K562 (cell line): ENCODE data around the gene KIF24.

Experiments
- ADNP ChIP-seq: fragments of 200-800 bp; sonication (Bioruptor generic); IDR thresholded peaks from 2 replicates; pipeline ENCODE4 v1.6.1; 2016; ENCODE audit warnings: missing genetic modification characterization, missing compliant biosample characterization
- DMBX1 ChIP-seq: fragments of 250-450 bp; sonication (Bioruptor Pico); IDR thresholded peaks from 2 replicates; pipeline ENCODE4 v1.8.0; 2022; ENCODE audit warnings: inconsistent platforms, mild to moderate bottlenecking, moderate library complexity, borderline replicate concordance
- EP300 ChIP-seq: IDR thresholded peaks from 2 replicates; pipeline ENCODE4 v1.6.1; 2012; ENCODE audit warnings: low read length, improper control_type of control experiment
- MEF2D ChIP-seq: conservative IDR thresholded peaks from 2 replicates; pipeline ENCODE4 v1.6.1; 2016; ENCODE audit warnings: low read depth, missing genetic modification characterization, missing compliant biosample characterization
- NCOR1 ChIP-seq: fragments of 450-650 bp; IDR thresholded peaks from 2 replicates; pipeline ENCODE4 v1.6.1; 2016; ENCODE audit warnings: mild to moderate bottlenecking, moderate library complexity
- RCOR1 ChIP-seq, 2 experiments: IDR thresholded peaks; 2 replicates each; pipeline ENCODE4 v1.6.1; 2012; ENCODE audit warnings: low read depth in 2 of 2, low read length in 2 of 2, borderline replicate concordance in 1 of 2, improper control_type of control experiment in 1 of 2
- SMARCE1 ChIP-seq: fragments of 450-650 bp; IDR thresholded peaks from 2 replicates; pipeline ENCODE4 v1.7.1; 2016; ENCODE audit warnings: mild to moderate bottlenecking
- ZBTB7A ChIP-seq: IDR thresholded peaks from 2 replicates; pipeline ENCODE4 v1.6.1; 2011; ENCODE audit warnings: low read depth, mild to moderate bottlenecking, low read length, moderate library complexity, borderline replicate concordance; ENCODE audit not compliant: control insufficient read depth
- ZSCAN29 ChIP-seq: fragments of 450-650 bp; IDR thresholded peaks from 2 replicates; pipeline ENCODE4 v1.6.1; 2017
- TF ChIP-seq, protein P1 (sequence below), 2 experiments: fragments of 450-650 bp in 1 of 2; IDR thresholded peaks; 2 replicates each; pipeline ENCODE4 v1.6.1; 2011 to 2017; ENCODE audit warnings: low read depth in 2 of 2, antibody characterized with exemption in 1 of 2, borderline replicate concordance in 1 of 2, low read length in 1 of 2, mild to moderate bottlenecking in 1 of 2, mixed read lengths in 1 of 2; ENCODE audit not compliant: control insufficient read depth in 1 of 2
- TF ChIP-seq, protein P2 (sequence below), 3 experiments: IDR thresholded peaks in 2 of 3; conservative IDR thresholded peaks in 1 of 3; 2 replicates each; pipeline ENCODE4 v1.5.1; 2011 to 2012; ENCODE audit warnings: low read length in 3 of 3, mild to moderate bottlenecking in 3 of 3, control low read depth in 2 of 3, improper control_type of control experiment in 1 of 3, inconsistent platforms in 1 of 3, low read depth in 1 of 3, mixed read lengths in 1 of 3, moderate library complexity in 1 of 3; ENCODE audit not compliant: insufficient read depth in 2 of 3

DNA sequence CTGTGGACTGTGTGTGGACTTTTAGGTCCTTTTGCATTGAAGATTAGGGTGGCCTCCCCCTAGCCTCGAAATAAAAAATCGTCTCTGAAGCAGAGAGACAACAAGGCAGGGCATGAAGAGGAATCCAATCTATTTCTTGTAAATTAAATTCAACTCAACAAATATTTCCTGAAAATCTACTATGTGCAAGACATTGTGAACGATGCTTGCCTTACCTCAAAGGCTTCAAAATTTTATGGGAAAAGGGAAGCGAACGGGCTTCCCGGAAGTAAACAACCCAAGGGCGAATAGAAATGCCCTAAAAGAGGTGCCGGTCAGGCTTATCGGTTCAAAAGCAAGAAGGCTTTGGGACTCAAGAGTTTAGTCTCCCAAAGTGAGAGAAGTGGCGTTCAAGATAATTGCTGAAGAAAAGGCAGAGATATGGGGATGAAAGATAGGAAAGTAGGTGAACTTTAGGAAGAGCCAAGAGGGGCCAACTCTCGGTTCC is 525 bp downstream of the KIF24 start:
- TF ChIP-seq ZBTB7A, result no peak
- TF ChIP-seq, protein P1, sequence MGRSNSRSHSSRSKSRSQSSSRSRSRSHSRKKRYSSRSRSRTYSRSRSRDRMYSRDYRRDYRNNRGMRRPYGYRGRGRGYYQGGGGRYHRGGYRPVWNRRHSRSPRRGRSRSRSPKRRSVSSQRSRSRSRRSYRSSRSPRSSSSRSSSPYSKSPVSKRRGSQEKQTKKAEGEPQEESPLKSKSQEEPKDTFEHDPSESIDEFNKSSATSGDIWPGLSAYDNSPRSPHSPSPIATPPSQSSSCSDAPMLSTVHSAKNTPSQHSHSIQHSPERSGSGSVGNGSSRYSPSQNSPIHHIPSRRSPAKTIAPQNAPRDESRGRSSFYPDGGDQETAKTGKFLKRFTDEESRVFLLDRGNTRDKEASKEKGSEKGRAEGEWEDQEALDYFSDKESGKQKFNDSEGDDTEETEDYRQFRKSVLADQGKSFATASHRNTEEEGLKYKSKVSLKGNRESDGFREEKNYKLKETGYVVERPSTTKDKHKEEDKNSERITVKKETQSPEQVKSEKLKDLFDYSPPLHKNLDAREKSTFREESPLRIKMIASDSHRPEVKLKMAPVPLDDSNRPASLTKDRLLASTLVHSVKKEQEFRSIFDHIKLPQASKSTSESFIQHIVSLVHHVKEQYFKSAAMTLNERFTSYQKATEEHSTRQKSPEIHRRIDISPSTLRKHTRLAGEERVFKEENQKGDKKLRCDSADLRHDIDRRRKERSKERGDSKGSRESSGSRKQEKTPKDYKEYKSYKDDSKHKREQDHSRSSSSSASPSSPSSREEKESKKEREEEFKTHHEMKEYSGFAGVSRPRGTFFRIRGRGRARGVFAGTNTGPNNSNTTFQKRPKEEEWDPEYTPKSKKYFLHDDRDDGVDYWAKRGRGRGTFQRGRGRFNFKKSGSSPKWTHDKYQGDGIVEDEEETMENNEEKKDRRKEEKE (IDR thresholded peaks at IDR 0.05; ENCODE audit: borderline replicate concordance in 1 of 2, control insufficient read depth in 1 of 2, low read depth in 2 of 2, low read length in 1 of 2), result no peak
- no peak for TF ChIP-seq NCOR1
- TF ChIP-seq, protein P2, sequence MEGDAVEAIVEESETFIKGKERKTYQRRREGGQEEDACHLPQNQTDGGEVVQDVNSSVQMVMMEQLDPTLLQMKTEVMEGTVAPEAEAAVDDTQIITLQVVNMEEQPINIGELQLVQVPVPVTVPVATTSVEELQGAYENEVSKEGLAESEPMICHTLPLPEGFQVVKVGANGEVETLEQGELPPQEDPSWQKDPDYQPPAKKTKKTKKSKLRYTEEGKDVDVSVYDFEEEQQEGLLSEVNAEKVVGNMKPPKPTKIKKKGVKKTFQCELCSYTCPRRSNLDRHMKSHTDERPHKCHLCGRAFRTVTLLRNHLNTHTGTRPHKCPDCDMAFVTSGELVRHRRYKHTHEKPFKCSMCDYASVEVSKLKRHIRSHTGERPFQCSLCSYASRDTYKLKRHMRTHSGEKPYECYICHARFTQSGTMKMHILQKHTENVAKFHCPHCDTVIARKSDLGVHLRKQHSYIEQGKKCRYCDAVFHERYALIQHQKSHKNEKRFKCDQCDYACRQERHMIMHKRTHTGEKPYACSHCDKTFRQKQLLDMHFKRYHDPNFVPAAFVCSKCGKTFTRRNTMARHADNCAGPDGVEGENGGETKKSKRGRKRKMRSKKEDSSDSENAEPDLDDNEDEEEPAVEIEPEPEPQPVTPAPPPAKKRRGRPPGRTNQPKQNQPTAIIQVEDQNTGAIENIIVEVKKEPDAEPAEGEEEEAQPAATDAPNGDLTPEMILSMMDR (IDR thresholded peaks at IDR 0.05 in 2 of 3, conservative IDR thresholded peaks at IDR 0.05 in 1 of 3; ENCODE audit: insufficient read depth in 2 of 3, low read depth in 1 of 3, low read length in 3 of 3), result no peak
- no peak for TF ChIP-seq RCOR1 (IDR thresholded peaks at IDR 0.05; ENCODE audit: borderline replicate concordance in 1 of 2, low read depth in 2 of 2, low read length in 2 of 2)
- no peak for TF ChIP-seq MEF2D (tag)
- no peak for TF ChIP-seq ADNP (tag)
- TF ChIP-seq EP300, result no peak
- no peak for TF ChIP-seq SMARCE1
- no peak for TF ChIP-seq ZSCAN29
- no peak for TF ChIP-seq DMBX1 (CRISPR knock-in tag)
